Measurements from ENCODE around the gene KLHL11. TPM values are rescaled to one million over a fixed set of nuclear protein-coding genes. Genes with fewer than 3 reads are reported as not detected.

The KLHL11 gene
- total and polyA plus RNA-seq, 2 experiments from 2014 or later: 8.7 to 25.5 TPM

- TF ChIP-seq ZNF462 (CRISPR knock-in tag; IDR thresholded peaks at IDR 0.05): no peak
- no peak for TF ChIP-seq POLR2AphosphoS5 (IDR thresholded peaks at IDR 0.05; ENCODE audit: low read depth)
- no peak for TF ChIP-seq EZH2phosphoT487 (IDR thresholded peaks at IDR 0.05; ENCODE audit: unreplicated experiment)
- no peak for TF ChIP-seq ETS1 (IDR thresholded peaks at IDR 0.05)
- TF ChIP-seq EZH2 (IDR thresholded peaks at IDR 0.05; ENCODE audit: low read depth, unreplicated experiment): no peak
- TF ChIP-seq JUNB (IDR thresholded peaks at IDR 0.05; ENCODE audit: unreplicated experiment): no peak
Observed at GRCh38 chr17:41821776-41822175, 43.4 kb downstream of the KLHL11 start (continued).

GRCh38 chr17:41818024-41818423 lies 47.2 kb downstream of the KLHL11 start:
- Histone ChIP-seq H3K79me2 (replicated peaks; ENCODE audit: insufficient read depth) (peaks cover 36% of the 10 kb centered on the region), H3F3A (replicated peaks; ENCODE audit: low read depth) (peaks cover 18% of the 10 kb centered on the region), H3K9me2 (ENCODE audit: insufficient read depth) (no peaks in the 10 kb centered on the region), H3K4me1 (ENCODE audit: insufficient read depth) (peaks cover 36% of the 10 kb centered on the region), H3K4me2 (no peak overlapping the region), H3K27me3 (ENCODE audit: insufficient read depth) (no peaks in the 10 kb centered on the region), H3K27ac (ENCODE audit: low read depth) (no peak overlapping the region), H2AFZ (no peak overlapping the region), H4K20me1 (replicated peaks; ENCODE audit: insufficient read depth) (no peaks in the 10 kb centered on the region; the same call in 1 of the 2 replicates), H3K36me3 (ENCODE audit: insufficient read depth) (peaks cover 4% of the 10 kb centered on the region; the same call in 1 of the 2 replicates), H3K4me3 (no peak overlapping the region)
- Mint-ChIP-seq H3K4me1 (peaks cover 26% of the 10 kb centered on the region), H3K4me3 (peak overlapping the region; percentile 23; the same call in 1 of the 3 replicates), H3K27me3 (ENCODE audit: insufficient read depth, low read depth, poor library complexity) (peaks cover 17% of the 10 kb centered on the region), H3K36me3 (ENCODE audit: low read depth) (peaks cover 46% of the 10 kb centered on the region), H3K27ac (no peak overlapping the region), H3K9me3 (no peaks in the 10 kb centered on the region)
- ATAC-seq (no peak), DNase-seq (ENCODE audit: low spot score) (no peak)
- TF ChIP-seq JUNB (IDR thresholded peaks at IDR 0.05; ENCODE audit: unreplicated experiment): no peak
- TF ChIP-seq CTCF (conservative IDR thresholded peaks at IDR 0.05; ENCODE audit: low read depth in 2 of 2): no peak
- TF ChIP-seq CREB1 (CRISPR knock-in tag; IDR thresholded peaks at IDR 0.05; ENCODE audit: low read depth): no peak
- TF ChIP-seq EZH2phosphoT487 (IDR thresholded peaks at IDR 0.05; ENCODE audit: unreplicated experiment): no peak
